NB4 (cell line): ENCODE measurements around the gene TBX4.

Experiments
- CTCF ChIP-seq: IDR thresholded peaks from one replicate; pipeline ENCODE4 v1.5.1; 2012; ENCODE audit warnings: low read depth, low read length
- MYC ChIP-seq: IDR thresholded peaks from 2 replicates; pipeline ENCODE4 v1.6.1; 2011; ENCODE audit warnings: low read depth, low read length

DNA sequence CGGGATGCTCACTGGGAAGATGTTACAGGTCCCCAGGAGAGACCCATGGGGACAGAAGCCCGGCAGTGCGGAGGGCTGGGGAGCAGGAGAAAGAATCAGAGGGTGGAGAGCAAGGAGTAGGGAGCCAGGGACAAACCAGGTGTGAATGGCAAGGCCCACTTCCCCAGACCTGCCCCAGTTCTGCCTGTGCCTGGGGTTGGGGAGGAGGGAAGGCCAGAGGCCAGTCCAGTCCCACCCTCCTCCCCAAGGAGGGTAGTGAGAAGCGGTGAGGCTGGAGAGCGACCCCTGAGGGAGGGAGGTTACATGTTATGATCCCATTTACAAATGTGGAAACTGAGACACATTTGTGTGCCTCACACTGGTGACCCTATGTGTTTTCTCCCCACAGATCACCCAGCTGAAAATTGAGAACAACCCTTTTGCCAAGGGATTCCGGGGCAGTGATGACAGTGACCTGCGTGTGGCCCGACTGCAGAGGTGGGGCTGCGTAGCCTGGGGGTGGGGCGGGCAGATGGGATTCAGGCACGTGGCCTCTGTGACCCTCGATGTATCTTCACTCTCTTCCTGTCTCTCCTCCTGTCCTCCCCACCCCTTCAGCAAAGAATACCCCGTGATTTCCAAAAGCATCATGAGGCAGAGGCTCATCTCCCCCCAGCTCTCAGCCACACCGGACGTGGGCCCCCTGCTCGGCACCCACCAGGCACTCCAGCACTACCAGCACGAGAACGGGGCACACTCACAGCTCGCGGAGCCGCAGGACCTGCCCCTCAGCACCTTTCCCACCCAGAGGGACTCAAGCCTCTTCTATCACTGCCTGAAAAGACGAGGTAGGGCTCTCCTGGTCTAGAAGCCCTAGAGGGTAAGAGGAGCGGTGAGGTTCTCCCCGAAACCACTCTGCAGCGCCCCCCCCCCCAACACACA lies 27.5 kb downstream of the TBX4 start:
- no peak for TF ChIP-seq CTCF
- no peak for TF ChIP-seq MYC
